ENCODE data around the gene CRYBB1.
A peak's percentile ranks its signal among the peaks of the same experiment; 100 is the strongest.

Gene CRYBB1

DNA sequence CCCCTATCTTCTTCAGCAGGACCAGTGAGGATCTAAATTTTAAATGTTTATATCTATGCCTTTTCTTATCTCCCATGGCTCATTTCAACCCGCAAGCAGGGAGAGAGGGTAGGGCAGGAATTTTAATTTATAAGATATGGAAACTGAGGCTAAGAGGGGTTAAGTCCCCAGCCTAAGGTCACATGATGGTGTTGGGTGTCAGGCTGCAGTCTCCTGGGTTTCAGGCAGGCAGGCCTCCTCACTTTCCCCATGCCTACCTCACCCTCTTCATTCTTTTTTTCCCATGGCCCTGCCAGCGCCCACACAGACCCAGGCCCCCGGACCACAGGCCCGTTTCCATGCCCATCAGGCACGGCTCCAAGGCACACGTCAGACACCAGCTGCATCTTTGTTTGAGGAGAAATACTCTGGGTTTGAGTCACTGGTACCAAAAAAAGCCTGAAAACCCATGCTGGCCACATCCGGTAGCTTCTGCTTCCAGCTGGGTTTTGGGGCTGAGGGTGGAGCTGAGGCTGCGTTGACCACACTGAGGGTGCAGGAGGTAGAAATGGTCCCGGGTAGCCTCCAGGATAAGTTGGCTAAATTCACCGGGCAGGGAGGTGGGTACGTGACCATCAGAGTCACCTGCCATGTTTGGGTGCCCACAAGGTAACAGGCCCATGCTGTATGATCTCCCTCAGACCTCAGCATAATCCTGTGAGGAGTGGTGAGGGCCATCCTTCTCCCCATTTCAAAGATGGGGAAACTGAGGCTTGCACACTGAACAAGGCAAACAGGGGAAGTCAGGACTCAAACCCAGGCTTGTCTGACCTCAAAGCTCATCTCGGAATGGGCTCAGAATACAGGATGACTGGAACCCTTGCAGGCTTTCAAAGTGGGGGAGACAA is 7.5 kb downstream of the CRYBB1 start:
- DNase-seq (ENCODE audit: extremely low read depth in 1 of 2, low read depth in 1 of 2) = no peak

GRCh38 chr22:26609287-26609686 is 8.5 kb downstream of the CRYBB1 start:
- no peak for DNase-seq (ENCODE audit: extremely low read depth in 1 of 2, low read depth in 1 of 2)

DNA sequence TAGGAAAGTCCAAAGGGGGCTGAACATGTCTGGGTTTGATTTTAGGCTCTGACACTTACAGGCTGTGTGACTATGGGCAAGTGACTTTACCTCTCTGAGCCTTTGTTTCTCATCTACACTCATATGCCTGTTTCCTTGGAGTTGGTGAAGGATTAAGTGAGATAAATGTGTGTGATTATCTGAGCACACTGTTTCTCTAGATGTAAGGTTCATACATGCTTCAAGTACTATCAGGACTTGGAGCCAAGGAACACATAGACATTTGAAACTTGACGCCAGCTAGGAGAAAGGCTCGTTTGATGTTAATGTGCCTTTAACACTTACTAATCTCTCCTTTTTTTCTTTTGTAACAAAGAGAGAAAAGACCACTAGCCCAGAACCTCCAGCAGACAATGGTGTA is 9.7 kb downstream of the CRYBB1 start:
- no peak for DNase-seq (ENCODE audit: extremely low read depth in 1 of 2, low read depth in 1 of 2)

- DNase-seq (ENCODE audit: extremely low read depth in 1 of 2, low read depth in 1 of 2) = no peak
These were observed 11.2 kb downstream of the CRYBB1 start for GRCh38 chr22:26606611-26607010.

DNA sequence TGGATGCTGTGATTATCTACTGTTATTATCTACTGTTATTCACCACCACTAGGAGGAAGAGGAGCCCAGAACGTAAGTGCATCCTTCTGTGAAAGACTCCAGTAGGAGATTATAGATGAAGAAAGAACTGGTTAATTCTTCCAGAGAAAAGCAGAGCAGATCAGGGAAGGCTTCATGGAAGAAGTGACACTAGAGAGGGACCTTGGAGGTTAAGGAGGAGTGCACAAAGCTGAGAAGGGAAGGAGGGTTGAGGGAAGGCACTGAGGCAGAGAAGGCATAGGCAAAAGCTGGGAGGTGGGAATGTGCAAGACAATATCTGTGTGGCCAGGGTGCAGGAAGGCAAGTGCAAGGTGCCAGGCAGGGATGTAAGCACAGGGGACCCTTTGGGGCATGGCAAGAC is 13.5 kb downstream of the CRYBB1 start:
- DNase-seq (ENCODE audit: extremely low read depth in 1 of 2, low read depth in 1 of 2) = no peak

GRCh38 chr22:26602127-26602526 is 15.7 kb downstream of the CRYBB1 start:
- no peak for DNase-seq (ENCODE audit: extremely low read depth in 1 of 2, low read depth in 1 of 2)

DNA sequence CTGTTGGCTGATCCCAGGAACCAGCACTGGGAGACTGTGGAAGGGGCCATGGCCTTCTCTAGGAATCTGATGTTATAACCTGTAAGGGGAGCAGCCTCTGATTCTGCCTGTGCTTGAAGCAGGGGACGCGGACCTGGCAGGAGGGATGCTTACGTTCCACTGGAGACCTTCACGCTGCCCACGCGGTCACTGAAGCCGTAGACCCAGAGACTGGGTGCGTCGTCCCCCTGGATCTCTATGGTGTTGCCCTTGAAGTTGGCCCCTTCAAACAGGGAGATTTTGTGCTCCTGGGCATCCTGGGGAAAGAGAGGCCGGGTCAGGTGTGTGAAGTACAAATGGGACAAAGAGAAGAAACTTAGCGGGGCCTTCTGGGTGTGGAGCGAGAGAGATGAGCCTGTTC is 16.1 kb downstream of the CRYBB1 start:
- no peak for DNase-seq (ENCODE audit: extremely low read depth in 1 of 2, low read depth in 1 of 2)

GRCh38 chr22:26599505-26599904 is 18.3 kb downstream of the CRYBB1 start:
- no peak for DNase-seq (ENCODE audit: extremely low read depth in 1 of 2, low read depth in 1 of 2)

- DNase-seq (ENCODE audit: extremely low read depth in 1 of 2, low read depth in 1 of 2) = no peak
These were observed 20.3 kb downstream of the CRYBB1 start for GRCh38 chr22:26597480-26597879.

DNA sequence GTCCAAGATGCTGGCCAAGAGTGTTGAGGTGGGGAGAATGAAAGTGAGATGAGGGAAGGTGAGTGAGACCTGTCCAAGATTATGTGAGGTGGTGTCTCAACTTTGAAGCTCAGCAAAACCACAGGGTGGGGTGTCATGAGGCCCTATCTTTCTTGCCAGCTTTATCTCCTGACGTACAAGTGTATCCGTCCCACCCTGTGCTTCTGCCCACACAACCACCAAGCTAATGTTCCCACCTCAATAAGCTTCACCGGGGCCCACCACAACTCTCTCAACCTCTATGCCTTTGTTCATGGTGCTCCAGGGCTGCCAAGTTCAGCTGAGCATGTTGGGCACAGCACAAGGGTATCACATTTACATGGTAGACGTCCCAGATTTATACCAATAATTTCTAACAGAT is 20.8 kb downstream of the CRYBB1 start:
- peak in 1 of 2 donors; percentile 49 for DNase-seq (ENCODE audit: extremely low read depth in 1 of 2, low read depth in 1 of 2)

GRCh38 chr22:26593763-26594162 is 24.1 kb downstream of the CRYBB1 start:
- no peak for DNase-seq (ENCODE audit: extremely low read depth in 1 of 2, low read depth in 1 of 2)

DNA sequence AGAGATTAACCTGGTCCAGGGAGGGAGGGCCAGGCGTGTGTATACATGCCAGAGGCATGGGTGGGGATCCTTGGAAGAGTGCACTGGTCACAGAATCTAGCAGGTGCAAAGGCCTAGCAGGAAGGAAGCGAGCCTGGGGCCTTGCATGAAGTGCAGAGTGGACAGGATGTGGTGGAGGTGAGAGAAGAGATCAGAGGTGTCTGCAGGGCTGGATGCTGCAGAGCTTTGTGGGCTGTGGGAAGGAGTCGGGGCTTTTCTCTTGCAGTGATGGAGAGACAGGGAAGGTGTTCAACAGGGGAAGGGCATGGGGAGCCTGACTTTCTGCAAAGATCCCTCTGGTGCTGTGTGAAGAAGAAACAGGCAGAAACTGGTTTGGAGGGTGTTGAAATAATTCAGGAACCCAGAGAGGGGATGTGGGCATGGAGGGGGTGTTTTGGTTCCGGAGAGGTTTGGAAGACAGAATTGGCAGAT is 25.4 kb downstream of the CRYBB1 start:
- peak in 1 of 2 donors; percentile 18 for DNase-seq (ENCODE audit: extremely low read depth in 1 of 2, low read depth in 1 of 2)

DNA sequence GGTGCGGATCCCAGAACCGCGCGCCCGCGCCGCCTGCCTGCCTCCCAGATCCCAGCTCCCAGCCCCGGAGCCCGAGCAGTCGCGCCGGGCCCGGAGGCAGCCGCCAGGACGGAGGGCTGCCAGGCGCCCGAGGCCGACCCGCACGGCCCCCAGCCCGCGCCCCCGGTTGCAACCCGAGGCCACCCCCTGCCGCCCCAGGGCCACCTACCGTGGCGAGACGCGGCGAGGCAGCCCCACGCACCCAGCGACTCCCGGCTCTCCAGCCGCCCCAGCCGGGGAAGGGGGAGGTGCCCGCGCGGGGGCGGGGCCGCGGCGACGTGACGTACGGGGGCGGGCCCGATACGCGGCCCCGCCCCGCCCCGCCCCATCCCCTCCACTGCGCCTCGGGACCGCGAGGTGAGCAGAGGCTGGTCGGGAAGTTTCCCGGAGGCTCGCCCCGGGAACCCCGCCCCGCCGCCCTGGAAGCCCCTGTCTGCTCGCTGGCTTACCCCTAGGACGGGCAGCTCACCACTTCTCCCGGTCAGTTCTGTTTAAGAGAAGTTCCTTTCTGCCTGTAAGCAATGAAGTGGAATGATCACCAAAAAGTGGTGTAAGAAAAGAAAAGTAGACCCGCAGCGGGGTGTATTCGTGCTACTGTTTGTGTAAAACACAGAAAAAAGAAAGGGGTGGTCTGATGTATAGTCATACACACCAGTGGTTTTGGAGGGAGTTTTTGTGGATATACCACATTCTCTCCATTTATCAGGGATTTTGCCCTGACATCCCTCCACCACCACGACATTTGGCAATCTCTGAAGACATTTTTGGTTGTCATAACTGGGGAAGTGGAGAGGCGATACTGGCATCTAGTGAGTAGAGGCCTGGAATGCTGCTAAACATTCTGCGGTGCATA is 27.7 kb downstream of the CRYBB1 start, which contains the start of gene TPST2:
Gene TPST2 (minus strand): TSS at position 288 of the 892 bp plus-strand sequence. CDS start 48,502 bp downstream, outside the sequence.
- peak in 1 of 2 donors; percentile 74 for DNase-seq (ENCODE audit: extremely low read depth in 1 of 2, low read depth in 1 of 2)

DNA sequence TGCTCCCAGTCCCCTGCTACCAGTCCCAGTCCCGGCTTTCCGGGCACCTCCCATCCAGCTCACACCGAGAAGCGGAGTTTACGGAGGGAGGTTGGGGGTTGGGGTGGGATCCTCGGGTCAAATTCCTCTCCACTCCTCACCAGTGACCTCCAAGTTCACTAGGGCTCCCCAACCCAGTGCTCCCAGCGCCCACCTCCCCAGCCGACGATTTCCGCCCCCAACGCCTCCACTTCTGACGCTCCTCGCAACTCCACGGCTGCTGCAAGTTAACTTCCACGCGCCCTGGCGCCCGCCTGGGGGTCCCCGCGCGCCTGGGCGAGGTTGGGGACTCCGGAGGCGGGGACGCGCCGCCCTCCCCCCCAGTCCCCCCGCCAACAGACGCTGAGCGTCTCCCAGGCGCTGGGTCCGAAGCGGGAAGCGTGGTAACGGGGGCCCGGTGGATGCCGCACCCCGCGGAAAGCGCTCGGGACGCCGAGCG is 28.4 kb downstream of the CRYBB1 start:
- no peak for DNase-seq (ENCODE audit: extremely low read depth in 1 of 2, low read depth in 1 of 2)

DNA sequence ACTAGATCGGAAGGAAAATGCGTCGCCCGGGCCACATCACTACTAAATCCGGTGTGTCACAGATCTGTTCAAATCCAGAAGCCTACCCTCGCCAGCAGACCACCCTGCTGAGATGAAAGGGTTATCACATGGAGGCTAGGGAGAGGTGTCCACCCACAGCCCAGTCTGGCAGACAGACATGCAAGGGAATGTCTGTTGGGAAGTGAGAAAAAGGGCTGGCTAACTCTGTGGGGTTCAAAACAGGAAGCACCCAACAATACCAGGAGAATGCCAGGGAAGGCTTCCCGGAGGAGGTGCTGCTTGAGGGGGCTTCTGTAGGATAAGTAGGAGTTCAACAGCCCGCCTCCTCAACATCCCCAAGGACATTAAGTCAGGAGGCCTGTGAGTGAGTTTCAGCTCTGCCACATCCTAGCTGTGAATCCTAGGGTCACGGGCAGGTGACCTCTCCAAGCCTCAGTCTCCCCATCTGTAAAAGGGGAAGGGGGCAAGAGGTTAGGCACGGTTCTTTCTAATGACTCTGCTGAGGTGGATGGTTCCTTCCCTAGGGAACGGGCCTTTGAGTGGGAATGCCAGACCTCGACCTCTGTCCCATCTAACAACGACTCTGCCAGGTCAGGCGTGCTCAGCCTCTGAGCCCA is 29.0 kb downstream of the CRYBB1 start:
- no peak for DNase-seq (ENCODE audit: extremely low read depth in 1 of 2, low read depth in 1 of 2)

DNA sequence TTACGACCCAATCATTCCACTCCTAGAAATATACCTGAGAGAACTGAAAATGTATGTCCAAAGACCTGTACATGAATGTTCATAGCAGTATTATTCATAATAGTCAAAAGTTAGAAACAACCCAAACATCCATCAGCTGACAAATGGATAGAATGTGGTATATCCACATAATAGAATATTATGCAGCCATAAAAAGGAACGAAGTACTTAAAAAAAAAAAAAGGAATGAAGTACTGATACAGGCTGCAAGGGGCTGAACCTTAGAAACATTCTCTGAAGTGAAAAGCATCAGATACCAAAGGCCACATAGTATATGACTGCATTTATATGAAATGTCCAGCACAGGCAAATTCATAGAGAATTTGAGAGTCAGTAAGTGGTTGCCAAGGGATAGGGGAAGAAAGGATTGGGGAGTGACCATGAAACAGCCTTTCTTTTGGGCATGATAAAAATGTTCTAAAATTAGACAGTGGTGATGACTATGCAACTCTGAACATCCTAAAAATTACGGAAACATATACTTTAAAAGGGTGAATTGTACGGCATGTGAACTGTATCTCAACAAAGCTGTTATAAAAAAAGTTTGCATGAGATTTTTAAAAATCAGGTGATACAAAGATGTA is 29.7 kb downstream of the CRYBB1 start:
- no peak for DNase-seq (ENCODE audit: extremely low read depth in 1 of 2, low read depth in 1 of 2)

GRCh38 chr22:26586556-26587325 is 31.1 kb downstream of the CRYBB1 start:
- DNase-seq (ENCODE audit: extremely low read depth in 1 of 2, low read depth in 1 of 2) = no peak

- DNase-seq (ENCODE audit: extremely low read depth in 1 of 2, low read depth in 1 of 2) = no peak
These were observed 32.6 kb downstream of the CRYBB1 start for GRCh38 chr22:26585104-26585790.

GRCh38 chr22:26584010-26584409 is 33.8 kb downstream of the CRYBB1 start:
- DNase-seq (ENCODE audit: extremely low read depth in 1 of 2, low read depth in 1 of 2) = no peak
